ENCODE measurements around the gene ZNF215. TPM values are rescaled to one million over a fixed set of nuclear protein-coding genes. Genes with fewer than 3 reads are reported as not detected.

The ZNF215 gene
- polyA plus RNA-seq, 1 donor from 2014 or later, result 2.5 TPM

DNA sequence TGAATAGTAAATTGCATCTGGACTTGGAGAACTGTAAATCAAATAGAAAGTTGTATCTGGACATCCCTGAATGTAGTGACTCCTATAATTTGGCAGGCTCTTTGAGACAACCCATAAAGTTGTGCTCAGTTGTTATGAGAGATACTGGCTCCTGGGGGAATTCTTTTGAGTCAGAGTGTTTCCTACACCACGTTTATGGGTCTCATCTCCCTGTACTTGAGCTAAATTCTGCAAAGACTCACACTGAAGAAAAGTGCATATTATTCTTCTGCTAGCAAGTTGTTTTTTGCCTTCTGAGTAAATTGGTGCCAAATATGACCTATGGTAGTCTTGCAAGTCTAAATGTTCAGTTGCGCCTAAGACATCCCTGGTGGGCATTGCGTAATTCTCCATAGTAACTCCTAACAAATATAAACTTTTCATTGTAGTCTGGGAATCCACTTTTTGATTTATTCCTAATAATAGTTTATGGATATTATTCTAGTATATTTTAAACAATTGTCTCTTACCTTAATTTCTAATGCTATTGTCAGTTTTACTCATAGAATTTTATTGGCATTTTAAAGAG, 5.0 kb downstream of the ZNF215 start:
- H3K36me3 ChIP-seq (ENCODE audit: insufficient read depth, low read length), result no peaks in the 10 kb centered on the region
- H3K9me3 ChIP-seq (ENCODE audit: low read length), result no peaks in the 10 kb centered on the region
- H3K9ac ChIP-seq (ENCODE audit: low read length), result no peak overlapping the region
- H3K27me3 ChIP-seq (ENCODE audit: insufficient read depth, low read depth, low read length), result peaks cover 4% of the 10 kb centered on the region
- H3K9me2 ChIP-seq (ENCODE audit: insufficient read depth, low read length), result no peaks in the 10 kb centered on the region
- H3K4me3 ChIP-seq (ENCODE audit: low read length), result no peak overlapping the region
- no peaks in the 10 kb centered on the region for H3F3A ChIP-seq (ENCODE audit: insufficient read depth, low read length, poor library complexity, severe bottlenecking)
- no peaks in the 10 kb centered on the region for H3K79me2 ChIP-seq (replicated peaks; ENCODE audit: insufficient read depth, low read length)
- no peak overlapping the region for H3K27ac ChIP-seq (ENCODE audit: low read length)
- H3K4me2 ChIP-seq (ENCODE audit: low read length), result no peak overlapping the region
- no peaks in the 10 kb centered on the region for H4K20me1 ChIP-seq (ENCODE audit: insufficient read depth)
- TF ChIP-seq EZH2 (IDR thresholded peaks at IDR 0.05; ENCODE audit: borderline replicate concordance, insufficient read depth, low read length, poor library complexity, severe bottlenecking) (no peak), SMC3 (conservative IDR thresholded peaks at IDR 0.05; ENCODE audit: poor library complexity) (no peak), TAF1 (IDR thresholded peaks at IDR 0.05; ENCODE audit: low read depth) (no peak), POLR2AphosphoS5 (IDR thresholded peaks at IDR 0.05) (no peak), RAD21 (conservative IDR thresholded peaks at IDR 0.05) (no peak), MXI1 (conservative IDR thresholded peaks at IDR 0.05; ENCODE audit: poor library complexity, severe bottlenecking) (no peak)
- TF ChIP-seq, protein P1, sequence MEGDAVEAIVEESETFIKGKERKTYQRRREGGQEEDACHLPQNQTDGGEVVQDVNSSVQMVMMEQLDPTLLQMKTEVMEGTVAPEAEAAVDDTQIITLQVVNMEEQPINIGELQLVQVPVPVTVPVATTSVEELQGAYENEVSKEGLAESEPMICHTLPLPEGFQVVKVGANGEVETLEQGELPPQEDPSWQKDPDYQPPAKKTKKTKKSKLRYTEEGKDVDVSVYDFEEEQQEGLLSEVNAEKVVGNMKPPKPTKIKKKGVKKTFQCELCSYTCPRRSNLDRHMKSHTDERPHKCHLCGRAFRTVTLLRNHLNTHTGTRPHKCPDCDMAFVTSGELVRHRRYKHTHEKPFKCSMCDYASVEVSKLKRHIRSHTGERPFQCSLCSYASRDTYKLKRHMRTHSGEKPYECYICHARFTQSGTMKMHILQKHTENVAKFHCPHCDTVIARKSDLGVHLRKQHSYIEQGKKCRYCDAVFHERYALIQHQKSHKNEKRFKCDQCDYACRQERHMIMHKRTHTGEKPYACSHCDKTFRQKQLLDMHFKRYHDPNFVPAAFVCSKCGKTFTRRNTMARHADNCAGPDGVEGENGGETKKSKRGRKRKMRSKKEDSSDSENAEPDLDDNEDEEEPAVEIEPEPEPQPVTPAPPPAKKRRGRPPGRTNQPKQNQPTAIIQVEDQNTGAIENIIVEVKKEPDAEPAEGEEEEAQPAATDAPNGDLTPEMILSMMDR (IDR thresholded peaks at IDR 0.05; ENCODE audit: poor library complexity, severe bottlenecking), result no peak
- no peak overlapping the region for H2AFZ ChIP-seq (ENCODE audit: low read depth, low read length)

DNA sequence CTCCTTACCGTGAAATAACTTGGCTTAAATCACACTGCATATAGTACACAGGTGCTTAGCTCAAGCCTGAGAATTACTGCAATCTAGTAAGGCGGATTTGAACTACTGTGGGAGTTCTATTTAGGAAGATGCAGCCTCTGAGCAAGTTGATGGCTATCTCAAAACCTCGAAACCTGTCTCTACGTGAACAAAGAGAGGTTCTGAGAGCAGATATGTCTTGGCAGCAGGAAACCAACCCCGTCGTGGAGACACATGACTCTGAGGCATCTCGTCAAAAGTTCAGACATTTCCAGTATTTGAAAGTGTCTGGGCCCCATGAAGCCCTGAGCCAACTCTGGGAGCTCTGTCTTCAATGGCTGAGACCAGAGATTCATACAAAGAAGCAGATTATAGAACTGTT, 5.9 kb downstream of the ZNF215 start:
- no peak overlapping the region for H3K27ac ChIP-seq (ENCODE audit: low read length)
- H3K36me3 ChIP-seq (ENCODE audit: insufficient read depth, low read length), result no peaks in the 10 kb centered on the region
- peaks cover 4% of the 10 kb centered on the region for H3K27me3 ChIP-seq (ENCODE audit: insufficient read depth, low read depth, low read length)
- no peaks in the 10 kb centered on the region for H3F3A ChIP-seq (ENCODE audit: insufficient read depth, low read length, poor library complexity, severe bottlenecking)
- no peak overlapping the region for H3K4me2 ChIP-seq (ENCODE audit: low read length)
- H4K20me1 ChIP-seq (ENCODE audit: insufficient read depth), result no peaks in the 10 kb centered on the region
- no peak overlapping the region for H3K9ac ChIP-seq (ENCODE audit: low read length)
- no peaks in the 10 kb centered on the region for H3K9me2 ChIP-seq (ENCODE audit: insufficient read depth, low read length)
- no peak overlapping the region for H3K4me3 ChIP-seq (ENCODE audit: low read length)
- no peak overlapping the region for H2AFZ ChIP-seq (ENCODE audit: low read depth, low read length)
- no peak for TF ChIP-seq EZH2 (IDR thresholded peaks at IDR 0.05; ENCODE audit: borderline replicate concordance, insufficient read depth, low read length, poor library complexity, severe bottlenecking)
- no peak for TF ChIP-seq TAF1 (IDR thresholded peaks at IDR 0.05; ENCODE audit: low read depth)
- TF ChIP-seq RAD21 (conservative IDR thresholded peaks at IDR 0.05), result no peak
- TF ChIP-seq SMC3 (conservative IDR thresholded peaks at IDR 0.05; ENCODE audit: poor library complexity), result no peak
- TF ChIP-seq, protein P1 (IDR thresholded peaks at IDR 0.05; ENCODE audit: poor library complexity, severe bottlenecking), result no peak
- no peak for TF ChIP-seq POLR2AphosphoS5 (IDR thresholded peaks at IDR 0.05)
- TF ChIP-seq MXI1 (conservative IDR thresholded peaks at IDR 0.05; ENCODE audit: poor library complexity, severe bottlenecking), result no peak
- TF ChIP-seq EP300 (conservative IDR thresholded peaks at IDR 0.05; ENCODE audit: poor library complexity, severe bottlenecking), result no peak
- TF ChIP-seq, protein P2, sequence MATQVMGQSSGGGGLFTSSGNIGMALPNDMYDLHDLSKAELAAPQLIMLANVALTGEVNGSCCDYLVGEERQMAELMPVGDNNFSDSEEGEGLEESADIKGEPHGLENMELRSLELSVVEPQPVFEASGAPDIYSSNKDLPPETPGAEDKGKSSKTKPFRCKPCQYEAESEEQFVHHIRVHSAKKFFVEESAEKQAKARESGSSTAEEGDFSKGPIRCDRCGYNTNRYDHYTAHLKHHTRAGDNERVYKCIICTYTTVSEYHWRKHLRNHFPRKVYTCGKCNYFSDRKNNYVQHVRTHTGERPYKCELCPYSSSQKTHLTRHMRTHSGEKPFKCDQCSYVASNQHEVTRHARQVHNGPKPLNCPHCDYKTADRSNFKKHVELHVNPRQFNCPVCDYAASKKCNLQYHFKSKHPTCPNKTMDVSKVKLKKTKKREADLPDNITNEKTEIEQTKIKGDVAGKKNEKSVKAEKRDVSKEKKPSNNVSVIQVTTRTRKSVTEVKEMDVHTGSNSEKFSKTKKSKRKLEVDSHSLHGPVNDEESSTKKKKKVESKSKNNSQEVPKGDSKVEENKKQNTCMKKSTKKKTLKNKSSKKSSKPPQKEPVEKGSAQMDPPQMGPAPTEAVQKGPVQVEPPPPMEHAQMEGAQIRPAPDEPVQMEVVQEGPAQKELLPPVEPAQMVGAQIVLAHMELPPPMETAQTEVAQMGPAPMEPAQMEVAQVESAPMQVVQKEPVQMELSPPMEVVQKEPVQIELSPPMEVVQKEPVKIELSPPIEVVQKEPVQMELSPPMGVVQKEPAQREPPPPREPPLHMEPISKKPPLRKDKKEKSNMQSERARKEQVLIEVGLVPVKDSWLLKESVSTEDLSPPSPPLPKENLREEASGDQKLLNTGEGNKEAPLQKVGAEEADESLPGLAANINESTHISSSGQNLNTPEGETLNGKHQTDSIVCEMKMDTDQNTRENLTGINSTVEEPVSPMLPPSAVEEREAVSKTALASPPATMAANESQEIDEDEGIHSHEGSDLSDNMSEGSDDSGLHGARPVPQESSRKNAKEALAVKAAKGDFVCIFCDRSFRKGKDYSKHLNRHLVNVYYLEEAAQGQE (IDR thresholded peaks at IDR 0.05; ENCODE audit: borderline replicate concordance), result no peak
- H3K79me2 ChIP-seq (replicated peaks; ENCODE audit: insufficient read depth, low read length), result no peaks in the 10 kb centered on the region
- H3K9me3 ChIP-seq (ENCODE audit: low read length), result no peaks in the 10 kb centered on the region
